CD4-positive, alpha-beta T cell treated with Interleukin-21 for 1 hour (primary cell): ENCODE data around the gene IL11.
"Not testable (repeated sequence)": the region's sequence is repeated elsewhere in the genome, so short reads cannot be mapped to it uniquely, and the experiment has no call there.

Experiments used
- DNase-seq: peaks from one replicate; pipeline ENCODE4 v3.0.0-alpha.2; 2020

IL11 gene

GRCh38 chr19:55370305-55370988 lies at the start of gene IL11:
TSS of gene IL11 (minus strand) at chr19:55370463. CDS start at chr19:55370310, 153 bp downstream.
- no peak for DNase-seq

- DNase-seq: no peak
Measured at GRCh38 chr19:55419624-55420236, 49.5 kb upstream of the IL11 start.

GRCh38 chr19:55419103-55419502 lies 48.8 kb upstream of the IL11 start:
- no peak for DNase-seq

GRCh38 chr19:55418185-55418584 lies 47.9 kb upstream of the IL11 start:
- DNase-seq: peak; percentile 70

- no peak for DNase-seq
Measured at GRCh38 chr19:55410168-55410567, 39.9 kb upstream of the IL11 start.

- DNase-seq: not testable (repeated sequence)
Measured at GRCh38 chr19:55409179-55409578, 38.9 kb upstream of the IL11 start.

GRCh38 chr19:55408533-55408872 lies 38.2 kb upstream of the IL11 start:
- no peak for DNase-seq

GRCh38 chr19:55407800-55408532 lies 37.7 kb upstream of the IL11 start:
- peak; percentile 99 for DNase-seq

- DNase-seq: not testable (repeated sequence)
Measured at GRCh38 chr19:55407550-55407799, 37.2 kb upstream of the IL11 start, which contains the start of gene UBE2S. TSS of gene UBE2S (minus strand) at chr19:55407788. CDS start at chr19:55407589, 199 bp downstream.

GRCh38 chr19:55406826-55407549 lies 36.7 kb upstream of the IL11 start:
- no peak for DNase-seq

GRCh38 chr19:55406091-55406825 lies 36.0 kb upstream of the IL11 start:
- DNase-seq: no peak

- DNase-seq: no peak
Measured at GRCh38 chr19:55405638-55406037, 35.4 kb upstream of the IL11 start.

- no peak for DNase-seq
Measured at GRCh38 chr19:55402509-55402908, 32.2 kb upstream of the IL11 start.

- not testable (repeated sequence) for DNase-seq
Measured at GRCh38 chr19:55401390-55401789, 31.1 kb upstream of the IL11 start.

- no peak for DNase-seq
Measured at GRCh38 chr19:55400281-55401087, 30.2 kb upstream of the IL11 start.

GRCh38 chr19:55398200-55398925 lies 28.1 kb upstream of the IL11 start:
- DNase-seq: no peak

GRCh38 chr19:55392820-55393761 lies 22.8 kb upstream of the IL11 start:
- DNase-seq: no peak

- DNase-seq: no peak
Measured at GRCh38 chr19:55391702-55392615, 21.7 kb upstream of the IL11 start.

- DNase-seq: no peak
Measured at GRCh38 chr19:55391191-55391670, 21.0 kb upstream of the IL11 start.
